GM12874 (cell line): ENCODE measurements around the gene LRTM1.

Experiments
- TF ChIP-seq, protein P1 (sequence below): IDR thresholded peaks from 2 replicates; pipeline ENCODE4 v1.5.1; 2011; ENCODE audit warnings: low read depth, mild to moderate bottlenecking, control low read depth, low read length, moderate library complexity; ENCODE audit not compliant: insufficient read depth

The LRTM1 gene

DNA sequence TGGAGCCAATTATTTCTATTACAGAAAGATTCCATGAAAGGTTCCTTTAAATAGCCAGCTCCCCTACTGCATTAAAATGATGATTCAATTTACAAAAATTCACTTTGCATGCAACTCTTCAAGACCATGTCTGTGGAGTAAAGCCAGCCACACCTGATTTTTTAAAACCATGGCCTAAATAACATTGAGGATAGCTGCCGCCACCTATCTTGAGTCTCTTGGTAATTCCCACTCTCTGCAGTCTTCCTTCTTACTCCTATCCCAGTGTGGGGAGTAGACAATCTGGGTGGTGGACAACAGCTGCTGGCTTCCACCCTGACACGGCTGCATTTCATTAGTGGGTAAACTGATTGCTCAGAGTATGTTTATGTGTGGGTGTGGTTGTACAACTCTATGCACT lies 10.7 kb downstream of the LRTM1 start:
- TF ChIP-seq, protein P1, sequence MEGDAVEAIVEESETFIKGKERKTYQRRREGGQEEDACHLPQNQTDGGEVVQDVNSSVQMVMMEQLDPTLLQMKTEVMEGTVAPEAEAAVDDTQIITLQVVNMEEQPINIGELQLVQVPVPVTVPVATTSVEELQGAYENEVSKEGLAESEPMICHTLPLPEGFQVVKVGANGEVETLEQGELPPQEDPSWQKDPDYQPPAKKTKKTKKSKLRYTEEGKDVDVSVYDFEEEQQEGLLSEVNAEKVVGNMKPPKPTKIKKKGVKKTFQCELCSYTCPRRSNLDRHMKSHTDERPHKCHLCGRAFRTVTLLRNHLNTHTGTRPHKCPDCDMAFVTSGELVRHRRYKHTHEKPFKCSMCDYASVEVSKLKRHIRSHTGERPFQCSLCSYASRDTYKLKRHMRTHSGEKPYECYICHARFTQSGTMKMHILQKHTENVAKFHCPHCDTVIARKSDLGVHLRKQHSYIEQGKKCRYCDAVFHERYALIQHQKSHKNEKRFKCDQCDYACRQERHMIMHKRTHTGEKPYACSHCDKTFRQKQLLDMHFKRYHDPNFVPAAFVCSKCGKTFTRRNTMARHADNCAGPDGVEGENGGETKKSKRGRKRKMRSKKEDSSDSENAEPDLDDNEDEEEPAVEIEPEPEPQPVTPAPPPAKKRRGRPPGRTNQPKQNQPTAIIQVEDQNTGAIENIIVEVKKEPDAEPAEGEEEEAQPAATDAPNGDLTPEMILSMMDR, result no peak

DNA sequence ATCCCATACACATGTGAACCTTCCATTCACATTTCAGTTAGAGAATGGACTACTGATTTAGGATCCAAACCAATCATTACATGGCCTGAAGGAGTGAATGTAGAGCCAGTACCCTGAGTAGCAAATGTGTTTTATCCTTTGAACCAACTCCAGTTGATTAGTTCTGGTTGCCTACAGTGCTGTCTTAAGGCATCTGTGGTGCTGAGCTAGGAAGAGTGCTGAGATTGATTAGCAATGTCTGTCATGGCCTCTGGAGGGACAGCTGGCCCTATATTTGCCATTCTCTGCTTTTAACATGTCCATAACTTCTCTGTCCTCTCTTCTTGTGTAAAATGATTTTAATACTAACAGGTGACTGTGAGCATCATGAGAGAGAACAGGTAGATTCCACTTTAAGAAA lies 11.1 kb downstream of the LRTM1 start:
- TF ChIP-seq, protein P1, result no peak

- TF ChIP-seq, protein P1, result no peak
These were observed 11.9 kb downstream of the LRTM1 start for GRCh38 chr3:54915976-54916375.

- TF ChIP-seq, protein P1, result no peak
These were observed 12.7 kb downstream of the LRTM1 start for GRCh38 chr3:54915181-54915580.

DNA sequence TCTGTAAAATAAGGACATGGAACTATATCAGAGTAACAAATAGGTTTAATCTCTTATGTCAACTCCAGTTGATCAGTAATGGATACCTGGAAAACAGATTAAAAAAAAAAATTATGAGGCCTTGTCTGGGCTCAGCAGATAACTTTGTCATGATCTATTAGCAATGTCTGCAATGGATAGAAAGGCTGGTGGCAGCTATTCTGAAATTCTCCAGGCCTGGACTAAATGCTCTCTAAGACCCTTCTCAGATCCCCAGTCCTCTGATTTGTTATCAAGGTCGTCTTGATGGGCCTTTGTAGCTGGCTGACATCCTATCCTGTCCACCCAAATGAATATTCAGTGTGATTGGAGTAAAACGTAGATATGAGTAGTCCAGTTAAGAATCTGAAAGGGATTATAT lies 13.7 kb downstream of the LRTM1 start:
- TF ChIP-seq, protein P1, result no peak

- TF ChIP-seq, protein P1, result no peak
These were observed 18.7 kb downstream of the LRTM1 start for GRCh38 chr3:54909191-54909590.

GRCh38 chr3:54906763-54907162 lies 21.1 kb downstream of the LRTM1 start:
- TF ChIP-seq, protein P1, result no peak

DNA sequence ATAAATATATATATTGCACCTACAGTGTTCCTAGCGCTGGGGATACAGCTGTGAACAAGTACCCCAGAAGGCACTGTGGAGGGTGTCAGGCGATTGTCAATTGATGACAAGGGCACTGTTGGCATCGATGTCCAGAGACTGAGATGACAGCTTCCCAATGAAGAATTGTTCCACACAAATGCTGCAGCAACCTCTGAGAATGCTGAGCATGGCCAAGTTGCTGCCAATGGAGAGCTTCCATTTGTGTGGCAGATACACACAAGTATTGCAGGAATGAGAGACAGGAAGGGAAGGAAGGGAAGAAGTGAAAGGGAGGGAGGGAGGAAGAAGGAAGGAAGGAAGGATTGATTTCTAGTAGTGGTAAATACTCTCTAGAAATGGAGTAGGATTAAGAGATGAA lies 21.9 kb downstream of the LRTM1 start:
- TF ChIP-seq, protein P1, result no peak
